GM12878 (cell line): Measurements from ENCODE around the gene CLCA2.

Experiments
- GABPA ChIP-seq: IDR thresholded peaks from 2 replicates; pipeline ENCODE4 v1.6.1; 2014; ENCODE audit warnings: antibody characterized with exemption, low read depth, mild to moderate bottlenecking, inconsistent platforms
- NBN ChIP-seq: fragments of 450-650 bp; IDR thresholded peaks from 2 replicates; pipeline ENCODE4 v1.6.1; 2016
- REST ChIP-seq: IDR thresholded peaks from 2 replicates; pipeline ENCODE4 v1.6.1; 2012; ENCODE audit warnings: mild to moderate bottlenecking, low read depth, low read length
- SIX5 ChIP-seq: IDR thresholded peaks from 2 replicates; pipeline ENCODE4 v1.6.1; 2011; ENCODE audit warnings: mild to moderate bottlenecking, low read depth, low read length, moderate library complexity; ENCODE audit not compliant: severe bottlenecking
- STAT1 ChIP-seq: fragments of 450-650 bp; conservative IDR thresholded peaks from 2 replicates; pipeline ENCODE4 v1.6.1; 2014; ENCODE audit warnings: antibody characterized with exemption, mild to moderate bottlenecking
- TF ChIP-seq, protein P1 (sequence below): fragments of 450-650 bp; IDR thresholded peaks from 2 replicates; pipeline ENCODE4 v1.6.1; 2018; ENCODE audit warnings: borderline replicate concordance, mild to moderate bottlenecking; ENCODE audit not compliant: partially characterized antibody

DNA sequence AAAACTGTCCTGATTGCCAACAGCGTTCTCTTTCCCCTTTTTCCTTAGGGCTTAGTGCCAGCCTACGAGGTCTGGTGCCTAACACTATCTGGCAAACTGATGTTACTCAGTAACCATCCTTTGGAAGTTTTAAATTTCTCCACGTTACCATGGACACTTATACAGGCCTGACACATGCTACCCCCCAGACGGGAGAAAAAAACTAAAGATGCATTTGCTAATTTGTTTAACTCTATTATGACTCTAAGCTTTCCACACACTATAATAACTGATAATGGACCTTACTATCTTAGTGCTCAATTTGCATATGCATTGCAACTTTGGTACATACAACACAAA lies 81.6 kb downstream of the CLCA2 start:
- TF ChIP-seq STAT1 (no peak), GABPA (no peak), SIX5 (no peak), REST (no peak), NBN (no peak)
- TF ChIP-seq, protein P1, sequence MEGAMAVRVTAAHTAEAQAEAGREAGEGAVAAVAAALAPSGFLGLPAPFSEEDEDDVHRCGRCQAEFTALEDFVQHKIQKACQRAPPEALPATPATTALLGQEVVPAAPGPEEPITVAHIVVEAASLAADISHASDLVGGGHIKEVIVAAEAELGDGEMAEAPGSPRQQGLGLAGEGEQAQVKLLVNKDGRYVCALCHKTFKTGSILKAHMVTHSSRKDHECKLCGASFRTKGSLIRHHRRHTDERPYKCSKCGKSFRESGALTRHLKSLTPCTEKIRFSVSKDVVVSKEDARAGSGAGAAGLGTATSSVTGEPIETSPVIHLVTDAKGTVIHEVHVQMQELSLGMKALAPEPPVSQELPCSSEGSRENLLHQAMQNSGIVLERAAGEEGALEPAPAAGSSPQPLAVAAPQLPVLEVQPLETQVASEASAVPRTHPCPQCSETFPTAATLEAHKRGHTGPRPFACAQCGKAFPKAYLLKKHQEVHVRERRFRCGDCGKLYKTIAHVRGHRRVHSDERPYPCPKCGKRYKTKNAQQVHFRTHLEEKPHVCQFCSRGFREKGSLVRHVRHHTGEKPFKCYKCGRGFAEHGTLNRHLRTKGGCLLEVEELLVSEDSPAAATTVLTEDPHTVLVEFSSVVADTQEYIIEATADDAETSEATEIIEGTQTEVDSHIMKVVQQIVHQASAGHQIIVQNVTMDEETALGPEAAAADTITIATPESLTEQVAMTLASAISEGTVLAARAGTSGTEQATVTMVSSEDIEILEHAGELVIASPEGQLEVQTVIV = no peak
